Cardiac fibroblast (primary cell): ENCODE measurements around the gene FBXW8.

Source experiments
- DNase-seq, 2 donors: peaks; one replicate each; pipeline versions ENCODE4 v3.0.0 to v3.0.0-alpha.2; 2010; ENCODE audit warnings: low read depth in 2 of 2
- H3K4me3 ChIP-seq, 2 donors: replicated peaks in 1 of 2; 1 replicate in 1 of 2; 2 replicates in 1 of 2; pipeline ENCODE4 v1.5.1; 2011; ENCODE audit warnings: low read depth in 2 of 2, low read length in 2 of 2, mild to moderate bottlenecking in 2 of 2, moderate library complexity in 1 of 2
- TF ChIP-seq, protein P1 (sequence below): IDR thresholded peaks from one replicate; pipeline ENCODE4 v1.5.1; 2011; ENCODE audit warnings: low read depth, mild to moderate bottlenecking, low read length, inconsistent platforms

FBXW8 gene

DNA sequence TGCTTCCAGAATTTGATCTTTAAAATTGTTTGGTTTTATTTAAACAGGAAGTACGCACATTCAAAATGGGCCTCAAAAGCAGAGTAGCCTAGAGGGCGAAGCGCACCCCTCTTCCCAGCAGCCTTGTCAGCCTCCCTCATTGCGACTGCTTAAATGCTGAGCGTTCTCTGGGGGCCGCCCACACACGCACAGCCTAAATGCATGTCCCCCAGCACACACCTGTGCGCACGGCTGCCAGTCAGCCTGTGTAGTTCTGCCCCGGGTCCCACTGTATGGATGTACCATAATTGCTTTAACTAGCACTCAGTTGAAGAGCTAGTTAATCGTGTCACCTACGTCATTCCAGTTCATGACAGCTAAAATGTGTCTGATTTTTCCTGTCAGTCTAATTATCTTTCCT is 109.1 kb downstream of the FBXW8 start:
- TF ChIP-seq, protein P1, sequence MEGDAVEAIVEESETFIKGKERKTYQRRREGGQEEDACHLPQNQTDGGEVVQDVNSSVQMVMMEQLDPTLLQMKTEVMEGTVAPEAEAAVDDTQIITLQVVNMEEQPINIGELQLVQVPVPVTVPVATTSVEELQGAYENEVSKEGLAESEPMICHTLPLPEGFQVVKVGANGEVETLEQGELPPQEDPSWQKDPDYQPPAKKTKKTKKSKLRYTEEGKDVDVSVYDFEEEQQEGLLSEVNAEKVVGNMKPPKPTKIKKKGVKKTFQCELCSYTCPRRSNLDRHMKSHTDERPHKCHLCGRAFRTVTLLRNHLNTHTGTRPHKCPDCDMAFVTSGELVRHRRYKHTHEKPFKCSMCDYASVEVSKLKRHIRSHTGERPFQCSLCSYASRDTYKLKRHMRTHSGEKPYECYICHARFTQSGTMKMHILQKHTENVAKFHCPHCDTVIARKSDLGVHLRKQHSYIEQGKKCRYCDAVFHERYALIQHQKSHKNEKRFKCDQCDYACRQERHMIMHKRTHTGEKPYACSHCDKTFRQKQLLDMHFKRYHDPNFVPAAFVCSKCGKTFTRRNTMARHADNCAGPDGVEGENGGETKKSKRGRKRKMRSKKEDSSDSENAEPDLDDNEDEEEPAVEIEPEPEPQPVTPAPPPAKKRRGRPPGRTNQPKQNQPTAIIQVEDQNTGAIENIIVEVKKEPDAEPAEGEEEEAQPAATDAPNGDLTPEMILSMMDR: no peak
- H3K4me3 ChIP-seq: no peak overlapping the region
- DNase-seq: no peak

DNA sequence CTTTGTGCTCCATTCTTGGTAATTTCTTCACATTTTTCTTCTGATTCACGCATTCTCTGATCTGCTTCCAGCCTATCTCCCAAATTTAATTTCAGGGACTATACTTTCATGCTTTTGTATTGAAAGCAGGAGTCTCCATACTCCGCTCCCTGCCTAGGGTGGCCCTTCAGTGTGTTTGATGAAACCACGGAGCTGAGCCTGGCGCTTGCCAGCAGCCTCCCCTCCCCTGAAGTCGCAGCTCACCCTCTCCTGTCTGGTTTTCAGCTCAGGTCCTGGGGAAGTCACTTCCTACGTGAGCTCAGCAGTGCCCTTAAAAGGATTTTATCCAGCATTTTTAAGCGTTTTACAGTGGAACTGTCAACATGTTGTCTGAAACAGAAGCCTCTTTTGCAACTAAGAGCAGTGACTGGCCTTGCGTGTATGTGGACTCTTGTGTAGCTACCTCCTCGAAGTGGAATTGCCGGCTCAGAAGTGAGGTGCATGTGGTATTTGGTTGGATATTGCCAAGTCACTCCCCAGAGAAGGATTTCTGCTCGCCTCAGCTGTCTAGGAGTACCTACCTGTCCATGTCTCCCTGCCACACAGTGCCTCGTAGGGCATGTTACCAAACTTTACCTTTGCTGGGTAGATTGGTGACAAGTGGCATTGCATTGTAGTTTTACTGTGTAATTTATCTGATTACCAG is 109.9 kb downstream of the FBXW8 start:
- DNase-seq: no peak
- no peak overlapping the region for H3K4me3 ChIP-seq
- TF ChIP-seq, protein P1: no peak

DNA sequence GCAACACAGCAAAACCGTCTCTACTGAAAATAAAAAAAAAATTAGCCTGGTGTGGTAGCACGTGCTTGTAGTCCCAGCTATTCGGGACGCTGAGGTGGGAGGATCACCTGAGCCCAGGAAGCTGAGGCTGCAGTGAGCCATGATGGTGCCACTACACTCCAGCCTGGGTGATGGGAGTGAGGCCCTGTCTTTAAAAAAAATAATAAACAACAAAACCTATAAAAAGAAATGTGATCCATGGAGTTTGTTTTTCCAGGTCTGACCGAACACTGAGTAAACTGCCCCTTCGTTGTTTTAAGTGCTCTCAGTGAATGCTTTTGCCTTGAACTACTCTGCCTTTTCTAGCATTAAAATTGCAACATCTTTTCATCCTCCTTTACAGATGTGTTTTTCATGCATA is 111.7 kb downstream of the FBXW8 start:
- TF ChIP-seq, protein P1: no peak
- DNase-seq: no peak
- H3K4me3 ChIP-seq: no peak overlapping the region

DNA sequence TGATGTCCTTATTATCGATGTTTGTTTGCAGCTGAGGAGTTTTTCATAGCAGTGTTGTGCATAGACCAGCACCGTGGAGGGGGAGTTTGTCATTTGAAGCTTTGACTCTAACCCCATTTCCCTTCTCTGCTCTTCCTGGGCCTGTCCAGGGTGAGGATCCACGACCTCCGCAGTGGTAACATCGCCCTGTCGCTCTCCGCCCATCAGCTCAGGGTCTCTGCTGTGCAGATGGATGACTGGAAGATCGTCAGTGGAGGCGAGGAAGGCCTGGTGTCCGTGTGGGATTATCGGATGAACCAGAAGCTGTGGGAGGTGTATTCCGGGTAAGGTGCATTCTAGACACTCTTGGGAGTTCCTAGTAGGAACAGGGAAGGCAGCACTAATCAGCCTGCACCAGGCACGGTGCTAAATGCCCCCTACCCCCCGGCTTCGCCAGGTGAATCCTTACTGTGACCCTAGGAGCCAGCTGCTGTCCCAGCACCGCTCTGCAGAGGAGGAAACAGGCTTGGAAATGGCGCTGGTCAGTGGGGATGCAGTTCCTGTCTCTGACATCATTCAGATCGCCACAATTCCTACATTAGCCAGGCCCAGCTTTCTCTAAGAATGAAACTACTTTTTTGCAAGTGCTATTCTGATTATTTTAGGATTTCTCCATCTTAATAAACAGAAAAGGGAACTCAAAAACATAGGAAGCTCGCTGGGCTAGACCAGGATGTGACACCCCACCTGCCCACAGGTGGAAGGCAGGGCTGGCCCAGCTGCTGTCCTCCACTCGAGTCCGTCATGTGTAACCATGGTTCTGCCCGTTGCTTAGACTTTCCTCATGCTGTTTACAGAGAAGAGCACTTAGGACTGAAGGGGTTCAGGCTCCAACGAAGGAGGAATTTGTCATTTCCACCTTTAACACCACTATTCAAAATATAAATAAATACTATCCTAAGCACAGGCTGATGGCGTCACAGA is 113.5 kb downstream of the FBXW8 start:
- TF ChIP-seq, protein P1: no peak
- no peak overlapping the region for H3K4me3 ChIP-seq
- DNase-seq: no peak

DNA sequence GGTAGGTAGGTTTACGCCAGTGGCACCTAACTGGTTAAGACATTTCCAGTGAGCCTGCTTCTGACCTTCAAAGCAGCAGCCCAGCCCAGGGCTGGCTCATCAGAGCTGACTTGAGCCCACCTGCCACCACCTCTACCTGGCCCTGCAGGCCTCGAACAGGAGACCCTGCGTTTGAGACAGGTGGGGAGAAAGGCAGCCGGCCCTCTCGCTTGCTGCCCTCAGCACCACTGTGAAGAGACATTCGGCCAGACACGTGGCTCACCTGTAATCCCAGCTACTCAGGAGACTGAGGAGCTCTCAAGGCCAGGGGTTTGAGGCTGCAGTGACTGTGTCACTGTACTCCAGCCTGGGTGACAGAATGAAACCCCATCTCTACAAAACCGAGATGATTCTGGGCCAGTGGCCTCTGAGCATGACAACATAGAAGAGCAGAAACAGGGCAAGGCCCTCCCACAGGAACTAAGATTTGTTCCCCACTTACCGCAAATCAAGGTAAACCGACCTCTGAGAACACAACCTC is 114.3 kb downstream of the FBXW8 start:
- TF ChIP-seq, protein P1: no peak

DNA sequence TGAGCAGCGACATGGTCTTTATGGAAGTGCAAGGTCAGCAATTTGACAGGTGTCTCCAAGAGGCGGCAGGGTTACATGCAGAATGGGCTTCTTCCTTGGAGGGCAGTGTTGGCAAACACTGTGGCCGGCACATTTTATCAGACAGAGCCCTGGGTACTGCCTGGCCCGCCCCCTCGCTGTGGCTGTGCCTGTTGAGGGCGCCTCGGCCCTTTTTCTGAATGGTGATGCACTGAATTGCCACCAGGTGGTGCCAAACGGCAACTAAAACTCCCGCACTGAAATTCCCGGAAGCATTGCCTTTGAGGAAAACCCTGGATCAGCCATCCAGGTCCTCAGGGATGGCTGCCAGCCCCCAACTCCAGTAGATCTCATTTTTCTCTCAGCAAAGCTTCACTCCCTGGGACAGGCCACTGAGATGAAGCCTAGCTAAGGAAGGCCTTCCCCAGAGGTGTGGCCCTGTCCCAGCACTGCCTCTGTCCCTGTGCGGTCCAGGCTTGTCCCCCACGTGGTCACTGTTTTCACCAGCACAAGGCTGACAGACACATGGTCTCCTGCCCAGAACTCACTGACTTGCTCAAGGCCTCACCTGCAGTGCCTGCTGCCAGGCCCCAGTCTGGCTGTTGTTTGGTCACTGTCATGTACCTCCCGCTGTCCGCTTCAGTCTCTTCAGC is 114.9 kb downstream of the FBXW8 start:
- no peak overlapping the region for H3K4me3 ChIP-seq
- peak; percentile 68 to 77 for DNase-seq
- TF ChIP-seq, protein P1: peak; percentile 83

More for the DNA sequence above, 114.3 kb downstream of the FBXW8 start:
- H3K4me3 ChIP-seq: no peak overlapping the region
- no peak for DNase-seq
